NCI-H82 treated with DMSO at 0.1 percent for 48 hours (cell line): ENCODE data around the gene ADAMTS9.

ENCODE experiments used
- DNase-seq: peaks from one replicate; lab custom pipeline; 2025; ENCODE audit not compliant: unreplicated experiment; lab: John Stamatoyannopoulos, UW

ADAMTS9 gene

DNA sequence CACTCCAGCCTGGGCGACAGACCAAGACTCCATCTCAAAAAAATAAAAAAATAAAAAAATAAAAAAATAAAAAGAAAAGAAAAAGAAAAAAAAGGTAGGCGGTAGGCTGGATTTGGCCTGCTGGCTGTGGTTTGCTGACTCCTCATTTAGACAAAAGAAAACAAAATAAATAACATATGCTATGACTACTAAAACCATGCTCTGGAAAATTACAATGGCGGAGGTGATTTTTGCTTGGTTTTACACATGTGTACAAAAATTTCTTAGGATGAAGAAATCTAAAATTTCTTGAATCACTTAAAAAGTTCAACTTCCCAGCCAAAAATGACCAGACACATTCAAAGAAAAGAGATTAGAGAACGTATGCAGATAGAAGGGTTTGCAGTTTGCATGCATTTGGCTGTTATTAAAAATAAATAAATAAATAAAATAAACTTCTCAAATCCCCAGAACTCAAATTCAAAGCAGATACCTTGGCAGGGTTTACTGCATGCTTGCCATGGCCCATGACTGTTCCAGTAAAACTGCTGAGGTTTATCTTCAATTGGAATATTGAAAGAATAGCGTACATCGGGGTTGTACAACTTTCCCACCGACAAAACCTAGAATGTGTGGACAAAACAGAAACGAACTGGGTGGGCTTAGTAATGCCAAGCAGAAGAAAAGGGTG, 65.9 kb downstream of the ADAMTS9 start:
- no peak for DNase-seq

- DNase-seq: no peak
Measured at GRCh38 chr3:64621275-64621674, 66.5 kb downstream of the ADAMTS9 start.

- DNase-seq: no peak
Measured at GRCh38 chr3:64620020-64620419, 67.8 kb downstream of the ADAMTS9 start.

GRCh38 chr3:64619216-64619615, 68.6 kb downstream of the ADAMTS9 start:
- no peak for DNase-seq

GRCh38 chr3:64617610-64618009, 70.2 kb downstream of the ADAMTS9 start:
- DNase-seq: no peak

- no peak for DNase-seq
Measured at GRCh38 chr3:64616953-64617352, 70.8 kb downstream of the ADAMTS9 start.

DNA sequence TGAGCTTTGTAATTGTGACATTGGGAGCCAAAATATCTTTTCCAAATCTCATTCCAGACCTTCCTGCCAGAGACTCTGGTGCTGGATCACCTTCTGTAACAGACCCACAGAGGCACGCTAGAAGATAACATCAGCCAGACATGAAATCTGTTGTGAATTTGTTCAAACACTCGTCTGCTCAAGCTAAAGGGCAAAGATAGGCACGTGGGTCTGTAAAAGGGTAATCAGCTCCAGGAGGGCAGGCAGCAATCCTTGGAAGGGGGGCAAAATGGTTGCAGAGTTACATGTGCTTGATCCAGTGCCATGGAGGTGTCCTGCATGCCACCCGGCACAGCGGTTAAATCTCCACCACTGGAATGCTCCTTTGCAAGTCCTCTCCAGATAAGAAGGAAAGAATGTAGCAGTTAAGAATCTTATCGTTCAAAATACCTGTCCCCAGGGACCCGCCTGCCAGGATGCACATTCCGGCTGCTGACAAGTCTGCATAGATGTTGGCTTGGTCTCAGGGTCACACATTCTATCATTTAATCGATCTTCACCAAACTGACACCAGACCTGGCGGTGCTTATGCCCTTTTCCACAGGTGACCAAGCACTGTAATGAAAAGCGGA, 74.8 kb downstream of the ADAMTS9 start:
- DNase-seq: peak; percentile 69

DNA sequence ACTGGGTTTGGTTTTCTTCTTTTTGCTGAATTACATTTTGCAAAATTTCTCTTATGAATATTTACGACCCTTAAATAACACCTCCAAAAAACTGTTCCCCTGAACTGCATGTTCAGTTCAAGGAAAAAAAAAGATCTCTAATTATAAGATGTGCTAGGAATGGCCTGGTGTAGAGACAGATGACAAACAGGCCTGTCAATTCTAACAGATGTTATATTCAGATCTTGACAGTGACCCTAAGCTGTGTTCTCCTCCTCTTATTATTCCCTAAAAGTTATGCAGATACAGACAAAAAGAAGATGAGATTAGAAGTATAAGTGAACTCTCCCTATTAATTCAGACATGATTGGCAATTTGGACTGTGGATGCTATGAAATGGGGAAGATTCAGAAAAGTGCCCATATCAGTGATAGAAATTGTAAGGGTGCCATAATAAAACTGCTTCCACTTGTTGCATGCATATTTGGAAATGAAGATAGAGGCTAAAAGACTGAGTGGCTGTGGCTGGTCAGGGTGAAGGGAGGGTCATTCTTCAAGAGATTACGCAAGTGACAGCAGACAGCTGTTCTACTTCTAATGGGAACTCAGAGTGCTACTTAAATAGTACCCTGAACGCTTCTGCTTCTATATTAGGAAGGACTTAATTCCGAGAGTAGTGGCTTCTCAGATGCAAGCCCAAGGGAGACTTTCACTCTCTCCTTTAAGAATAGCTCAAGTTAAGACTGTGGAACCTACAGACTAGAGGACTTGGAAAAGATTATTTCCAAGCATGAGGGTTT, 75.5 kb downstream of the ADAMTS9 start:
- peak; percentile 94 for DNase-seq

DNA sequence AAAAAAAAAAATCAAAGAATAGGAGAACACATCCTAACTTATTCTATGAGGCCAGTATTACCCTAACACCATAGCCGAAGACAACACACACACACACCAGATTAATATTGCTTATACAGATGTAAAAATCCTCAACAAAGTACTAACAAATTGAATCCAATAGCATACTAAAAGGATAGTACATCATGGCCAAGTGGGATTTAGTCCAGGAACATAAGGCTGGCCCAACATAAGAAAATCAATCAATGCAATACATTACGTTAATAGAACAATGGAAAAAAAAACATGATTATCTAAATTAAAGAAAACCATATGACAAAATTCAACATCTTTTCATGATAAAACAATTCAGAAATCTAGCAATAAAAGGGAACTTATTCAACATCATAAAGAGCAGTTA, 79.1 kb downstream of the ADAMTS9 start:
- DNase-seq: no peak

GRCh38 chr3:64607032-64607551, 80.7 kb downstream of the ADAMTS9 start:
- no peak for DNase-seq

DNA sequence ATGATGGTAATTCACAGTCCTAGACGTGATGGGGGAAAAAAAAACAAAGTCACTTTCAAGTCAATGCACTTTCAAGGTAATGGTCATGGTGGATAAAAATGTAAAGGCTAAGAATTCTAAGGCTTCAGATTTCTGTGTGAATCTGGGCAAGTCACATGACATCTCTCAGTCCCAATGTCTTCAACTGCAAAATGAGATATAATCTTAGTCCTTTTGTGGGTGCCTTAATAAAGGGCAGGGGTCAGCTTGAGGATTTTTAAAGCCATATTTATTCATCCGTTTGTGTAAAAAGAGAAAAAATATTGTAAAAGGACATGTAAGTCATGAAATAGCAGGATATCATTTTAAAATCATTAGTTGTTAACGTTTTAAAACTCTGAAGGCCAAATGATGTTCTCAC, 83.5 kb downstream of the ADAMTS9 start:
- no peak for DNase-seq

DNA sequence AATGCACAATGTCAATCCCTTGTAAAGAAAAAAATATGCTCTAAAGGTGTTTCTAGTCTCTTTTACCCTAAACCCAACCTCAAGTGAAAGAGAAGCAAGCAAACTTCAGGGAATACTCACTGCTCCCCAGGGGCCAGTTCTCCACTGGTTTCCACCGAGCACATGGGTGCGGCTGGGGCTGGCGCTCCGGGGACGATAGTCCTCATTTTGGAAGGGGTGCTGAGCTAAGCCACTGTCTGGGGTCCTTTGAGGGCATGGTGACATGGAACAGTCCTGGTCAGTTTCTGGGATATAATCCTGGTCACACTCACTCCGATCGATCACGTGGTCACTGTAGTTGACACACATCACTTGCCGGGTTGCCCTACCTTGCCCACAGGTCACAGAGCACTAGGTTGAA, 86.0 kb downstream of the ADAMTS9 start:
- no peak for DNase-seq

DNA sequence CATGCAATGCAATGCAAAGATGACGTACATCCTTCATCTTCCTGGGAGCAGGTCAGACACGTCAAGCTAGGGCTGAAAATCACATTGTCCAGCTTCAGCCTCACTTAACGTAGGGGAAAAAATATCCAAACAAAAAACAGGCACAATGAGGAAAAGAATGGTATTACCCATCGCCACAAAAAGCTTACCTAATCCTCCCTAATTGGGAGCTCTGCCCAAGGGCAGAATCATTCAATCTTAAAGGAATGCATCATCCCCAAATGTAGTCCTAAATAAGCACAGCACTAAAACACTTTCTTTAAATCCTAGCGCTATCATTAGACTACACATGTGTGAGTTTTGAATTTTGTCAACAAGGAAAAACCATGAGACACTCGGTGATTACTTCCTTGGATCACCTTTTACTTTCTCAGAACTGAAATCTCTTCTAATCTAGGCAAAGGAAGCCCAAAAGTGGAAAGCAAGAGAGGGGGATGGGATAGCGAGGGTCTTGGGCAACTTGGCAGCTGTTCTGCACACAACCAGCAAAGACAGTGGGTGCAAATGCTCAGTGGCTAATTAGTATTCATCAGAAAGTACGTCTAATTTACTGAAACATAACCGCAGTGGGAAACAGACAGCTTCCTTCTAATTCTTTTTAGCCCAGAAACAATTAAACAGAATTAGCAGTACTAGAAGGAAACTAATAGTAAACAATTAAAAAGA, 87.4 kb downstream of the ADAMTS9 start:
- DNase-seq: no peak

GRCh38 chr3:64599651-64600050, 88.1 kb downstream of the ADAMTS9 start:
- no peak for DNase-seq

DNA sequence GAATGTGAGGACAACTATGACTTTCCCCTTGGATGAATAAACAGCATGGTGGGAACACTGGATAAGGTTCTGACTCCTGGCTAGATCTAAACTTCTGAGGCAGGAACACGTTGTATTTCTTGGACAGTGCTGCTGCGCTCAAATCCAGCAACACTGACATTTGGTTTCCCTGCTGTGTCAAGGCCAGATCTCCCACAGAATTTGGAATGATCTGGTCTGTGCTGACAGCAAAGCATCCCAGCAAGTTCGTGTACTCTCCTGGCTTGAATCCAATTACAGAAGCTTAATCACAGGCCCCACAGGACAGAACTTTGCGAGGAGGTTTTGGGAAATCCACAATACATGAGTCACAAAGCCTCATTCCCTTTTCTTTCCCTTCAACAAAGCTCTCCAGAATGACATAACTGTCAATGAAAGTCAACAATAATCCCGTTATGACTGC, 92.5 kb downstream of the ADAMTS9 start:
- no peak for DNase-seq

- DNase-seq: no peak
Measured at GRCh38 chr3:64594134-64594533, 93.7 kb downstream of the ADAMTS9 start.

DNA sequence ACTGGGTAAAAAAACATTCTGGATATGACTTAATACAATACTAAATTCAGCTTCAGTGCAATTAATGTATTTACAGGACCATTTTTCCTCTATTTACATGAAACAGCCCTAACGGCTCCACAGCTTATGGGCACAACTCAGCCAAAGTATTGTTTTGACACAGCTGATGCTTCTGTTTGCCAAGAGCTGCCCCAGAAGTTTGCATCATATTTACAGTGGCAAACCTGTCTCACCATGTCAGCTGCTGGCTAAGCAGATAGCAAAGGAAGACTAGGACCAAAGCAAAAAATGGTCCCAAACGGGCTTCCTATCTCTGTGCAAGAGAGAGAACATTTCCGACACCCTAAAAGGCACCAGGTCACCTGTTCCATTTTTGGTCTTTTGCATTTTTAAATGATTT, 94.5 kb downstream of the ADAMTS9 start:
- DNase-seq: no peak

GRCh38 chr3:64591615-64592014, 96.2 kb downstream of the ADAMTS9 start:
- DNase-seq: no peak

DNA sequence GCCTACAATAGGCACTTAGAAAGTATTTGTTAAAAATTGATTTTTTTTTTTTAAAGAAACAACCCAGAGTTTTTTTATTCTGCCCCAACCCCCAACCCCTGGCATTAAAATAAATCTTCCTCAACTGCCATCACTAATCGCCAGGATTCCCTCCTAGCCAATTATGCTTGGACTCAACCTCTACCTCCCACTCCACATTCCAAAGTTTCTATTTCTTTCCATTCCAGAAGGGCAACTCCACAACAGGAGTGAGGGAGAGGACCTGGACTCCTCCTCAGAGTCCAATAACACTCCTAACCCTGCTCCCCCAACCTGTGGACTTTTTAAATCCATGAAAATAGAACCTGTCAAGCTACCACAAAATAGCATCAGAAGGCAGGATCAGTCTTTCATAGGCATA, 99.4 kb downstream of the ADAMTS9 start:
- no peak for DNase-seq

DNA sequence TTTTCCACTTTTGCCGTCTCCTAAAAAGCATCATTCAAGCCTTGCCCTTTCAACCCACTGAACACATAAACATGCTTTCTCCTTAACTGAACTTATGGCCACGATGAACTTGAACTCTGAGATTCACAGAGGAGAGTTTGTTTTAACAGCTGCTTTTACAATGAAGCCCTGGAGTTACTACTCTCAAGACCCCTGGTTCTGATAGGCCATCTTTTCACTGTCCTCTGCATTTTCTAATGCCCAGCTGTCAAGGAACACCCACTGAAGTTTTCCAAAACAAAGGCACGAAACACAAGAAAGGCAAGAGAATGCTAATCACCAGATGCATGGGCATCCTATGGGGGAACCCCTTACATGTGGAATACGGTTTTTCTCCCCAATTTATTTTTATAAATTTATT, 100.8 kb downstream of the ADAMTS9 start:
- DNase-seq: no peak

GRCh38 chr3:64584179-64584578, 103.6 kb downstream of the ADAMTS9 start:
- no peak for DNase-seq
